Measurements from ENCODE around the gene SLC34A1. TPM values are rescaled to one million over a fixed set of nuclear protein-coding genes. Genes with fewer than 3 reads are reported as not detected.

Gene SLC34A1
- total and polyA plus RNA-seq, 5 donors from 2014 or later, result 0.20 TPM; not detected in 4

GRCh38 chr5:177366528-177367322 is 17.5 kb upstream of the SLC34A1 start:
- Histone ChIP-seq H3K27ac (ENCODE audit: insufficient read depth, low read length, poor library complexity, severe bottlenecking) (no peak overlapping the region), H3K4me3 (ENCODE audit: low read depth, low read length) (no peak overlapping the region), H3K27me3 (ENCODE audit: control insufficient read depth, insufficient read depth, low read length) (no peaks in the 10 kb centered on the region), H3K9me3 (ENCODE audit: control insufficient read depth in 2 of 2, low read length in 2 of 2) (no peaks in the 10 kb centered on the region), H3K36me3 (ENCODE audit: control insufficient read depth, insufficient read depth, low read length) (peaks cover 49% of the 10 kb centered on the region), H3K4me1 (ENCODE audit: control insufficient read depth, insufficient read depth, low read length, poor library complexity, severe bottlenecking) (peaks cover 67% of the 10 kb centered on the region)
- no peak overlapping the region for H3K27ac Mint-ChIP-seq
- DNase-seq (no peak), ATAC-seq (ENCODE audit: low read depth in 2 of 2) (no peak)
- H3K4me1 Mint-ChIP-seq, result peaks cover 5 to 75% (median 32%) of the 10 kb centered on the region in 4 donors
- H3K36me3 Mint-ChIP-seq, result peaks cover 14% of the 10 kb centered on the region
- peak overlapping the region in 1 of 4 donors; percentile 15 for H3K4me3 Mint-ChIP-seq
- no peaks in the 10 kb centered on the region for H3K27me3 Mint-ChIP-seq
- no peaks in the 10 kb centered on the region for H3K9me3 Mint-ChIP-seq

DNA sequence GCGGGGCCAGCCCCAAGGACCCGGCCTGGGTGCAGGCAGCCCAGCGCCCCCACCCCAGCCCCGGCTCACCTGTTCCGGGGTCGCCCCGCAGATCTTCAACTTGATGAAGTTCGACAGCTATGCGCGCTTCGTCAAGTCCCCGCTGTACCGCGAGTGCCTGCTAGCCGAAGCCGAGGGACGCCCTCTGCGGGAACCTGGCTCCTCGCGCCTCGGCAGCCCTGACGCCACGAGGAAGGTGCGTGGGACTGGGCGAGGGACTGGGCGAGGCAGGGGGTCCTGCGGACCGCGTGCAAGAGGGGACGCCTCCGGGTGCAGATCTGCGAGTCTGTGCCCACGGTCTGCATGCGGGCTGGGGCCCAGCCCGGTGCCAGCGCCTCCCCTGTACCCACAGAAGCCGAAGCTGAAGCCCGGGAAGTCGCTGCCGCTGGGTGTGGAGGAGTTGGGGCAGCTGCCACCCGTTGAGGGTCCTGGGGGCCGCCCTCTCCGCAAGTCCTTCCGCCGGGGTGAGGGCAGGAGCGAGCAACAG is 16.8 kb upstream of the SLC34A1 start:
- Mint-ChIP-seq H3K36me3 (peaks cover 14% of the 10 kb centered on the region), H3K4me3 (peak overlapping the region in 1 of 4 donors; percentile 85), H3K4me1 (peaks cover 7 to 75% (median 31%) of the 10 kb centered on the region in 4 donors), H3K9me3 (no peaks in the 10 kb centered on the region), H3K27me3 (no peaks in the 10 kb centered on the region), H3K27ac (no peak overlapping the region)
- Histone ChIP-seq H3K4me1 (ENCODE audit: control insufficient read depth, insufficient read depth, low read length, poor library complexity, severe bottlenecking) (peaks cover 67% of the 10 kb centered on the region), H3K27me3 (ENCODE audit: control insufficient read depth, insufficient read depth, low read length) (no peaks in the 10 kb centered on the region), H3K9me3 (ENCODE audit: control insufficient read depth in 2 of 2, low read length in 2 of 2) (no peaks in the 10 kb centered on the region), H3K27ac (ENCODE audit: insufficient read depth, low read length, poor library complexity, severe bottlenecking) (no peak overlapping the region), H3K4me3 (ENCODE audit: low read depth, low read length) (no peak overlapping the region), H3K36me3 (ENCODE audit: control insufficient read depth, insufficient read depth, low read length) (peaks cover 53% of the 10 kb centered on the region)
- ATAC-seq (ENCODE audit: low read depth in 2 of 2), result no peak
- no peak for DNase-seq

DNA sequence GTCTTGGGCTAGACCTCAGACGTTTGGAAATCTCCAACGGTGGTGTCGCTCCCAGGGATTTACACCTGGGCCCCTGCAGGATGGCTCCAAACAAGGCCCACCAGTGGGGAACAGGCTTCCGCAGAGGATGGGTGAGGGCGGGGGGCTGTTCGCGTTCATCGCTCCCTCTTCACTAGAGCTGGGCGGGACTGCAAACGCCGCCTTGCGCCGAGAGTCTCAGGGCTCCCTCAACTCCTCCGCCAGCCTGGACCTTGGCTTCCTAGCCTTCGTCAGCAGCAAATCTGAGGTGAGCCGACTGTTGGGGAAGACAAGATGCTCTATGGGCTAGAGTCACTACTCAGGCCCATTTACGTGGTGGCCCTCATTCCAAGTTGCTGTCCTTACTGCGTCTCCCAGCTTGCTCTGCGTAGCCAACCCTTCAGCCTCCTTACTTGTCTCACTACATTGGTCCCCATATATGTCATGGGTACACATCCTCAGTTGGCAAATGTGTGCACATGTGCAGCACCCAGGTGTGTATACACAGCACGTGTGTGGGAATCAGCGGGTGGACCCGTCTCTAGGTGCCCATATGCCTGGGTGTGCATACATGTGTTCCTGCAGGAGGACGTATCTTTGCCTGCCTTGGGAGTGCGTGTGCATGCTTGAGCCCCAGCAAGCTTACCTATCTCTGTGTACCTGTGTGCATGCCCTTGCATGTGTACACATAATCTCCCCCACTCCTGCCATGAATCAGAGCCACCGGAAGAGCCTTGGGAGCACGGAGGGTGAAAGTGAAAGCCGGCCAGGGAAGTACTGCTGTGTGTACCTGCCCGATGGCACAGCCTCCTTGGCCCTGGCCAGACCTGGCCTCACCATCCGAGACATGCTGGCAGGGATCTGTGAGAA is 16.0 kb upstream of the SLC34A1 start:
- H3K36me3 Mint-ChIP-seq, result peaks cover 14% of the 10 kb centered on the region

GRCh38 chr5:177368869-177369644 is 15.2 kb upstream of the SLC34A1 start:
- peaks cover 53% of the 10 kb centered on the region for H3K36me3 ChIP-seq (ENCODE audit: control insufficient read depth, insufficient read depth, low read length)
- Mint-ChIP-seq H3K27me3 (no peaks in the 10 kb centered on the region), H3K4me3 (peak overlapping the region; percentile 49 to 70 (median 56)), H3K27ac (peak overlapping the region; percentile 67 to 98 (median 92)), H3K36me3 (peaks cover 14% of the 10 kb centered on the region), H3K4me1 (peaks cover 10 to 76% (median 33%) of the 10 kb centered on the region in 4 donors), H3K9me3 (no peaks in the 10 kb centered on the region)
- H3K27ac ChIP-seq (ENCODE audit: insufficient read depth, low read length, poor library complexity, severe bottlenecking), result no peak overlapping the region
- H3K9me3 ChIP-seq (ENCODE audit: control insufficient read depth in 2 of 2, low read length in 2 of 2), result no peaks in the 10 kb centered on the region
- H3K4me1 ChIP-seq (ENCODE audit: control insufficient read depth, insufficient read depth, low read length, poor library complexity, severe bottlenecking), result peaks cover 67% of the 10 kb centered on the region
- H3K27me3 ChIP-seq (ENCODE audit: control insufficient read depth, insufficient read depth, low read length), result no peaks in the 10 kb centered on the region
- H3K4me3 ChIP-seq (ENCODE audit: low read depth, low read length), result no peak overlapping the region
- DNase-seq, result peak in 1 of 3 donors; percentile 31
- ATAC-seq (ENCODE audit: low read depth in 2 of 2), result no peak

More for the DNA sequence above, 16.0 kb upstream of the SLC34A1 start:
- Histone ChIP-seq H3K27me3 (ENCODE audit: control insufficient read depth, insufficient read depth, low read length) (no peaks in the 10 kb centered on the region), H3K27ac (ENCODE audit: insufficient read depth, low read length, poor library complexity, severe bottlenecking) (no peak overlapping the region), H3K4me3 (ENCODE audit: low read depth, low read length) (no peak overlapping the region), H3K36me3 (ENCODE audit: control insufficient read depth, insufficient read depth, low read length) (peaks cover 53% of the 10 kb centered on the region), H3K4me1 (ENCODE audit: control insufficient read depth, insufficient read depth, low read length, poor library complexity, severe bottlenecking) (peaks cover 67% of the 10 kb centered on the region), H3K9me3 (ENCODE audit: control insufficient read depth in 2 of 2, low read length in 2 of 2) (no peaks in the 10 kb centered on the region)
- Mint-ChIP-seq H3K4me1 (peaks cover 10 to 76% (median 31%) of the 10 kb centered on the region in 4 donors), H3K4me3 (peak overlapping the region in 2 of 4 donors; percentile 36 to 85), H3K27ac (peak overlapping the region in 1 of 3 donors; percentile 92), H3K27me3 (no peaks in the 10 kb centered on the region), H3K9me3 (no peaks in the 10 kb centered on the region)
- ATAC-seq (ENCODE audit: low read depth in 2 of 2) (no peak), DNase-seq (no peak)

- Mint-ChIP-seq H3K27ac (peak overlapping the region; percentile 67 to 98 (median 92)), H3K9me3 (no peaks in the 10 kb centered on the region), H3K27me3 (no peaks in the 10 kb centered on the region), H3K4me3 (peak overlapping the region in 3 of 4 donors; percentile 50 to 78 (median 61)), H3K36me3 (peaks cover 14% of the 10 kb centered on the region), H3K4me1 (peaks cover 10 to 76% (median 31%) of the 10 kb centered on the region in 4 donors)
- Histone ChIP-seq H3K9me3 (ENCODE audit: control insufficient read depth in 2 of 2, low read length in 2 of 2) (no peaks in the 10 kb centered on the region), H3K4me1 (ENCODE audit: control insufficient read depth, insufficient read depth, low read length, poor library complexity, severe bottlenecking) (peaks cover 64% of the 10 kb centered on the region), H3K27me3 (ENCODE audit: control insufficient read depth, insufficient read depth, low read length) (no peaks in the 10 kb centered on the region), H3K4me3 (ENCODE audit: low read depth, low read length) (no peak overlapping the region), H3K36me3 (ENCODE audit: control insufficient read depth, insufficient read depth, low read length) (peaks cover 51% of the 10 kb centered on the region), H3K27ac (ENCODE audit: insufficient read depth, low read length, poor library complexity, severe bottlenecking) (peak overlapping the region; percentile 43)
- ATAC-seq (ENCODE audit: low read depth in 2 of 2), result no peak
- DNase-seq, result no peak
These were observed 14.4 kb upstream of the SLC34A1 start for GRCh38 chr5:177369645-177370440.

DNA sequence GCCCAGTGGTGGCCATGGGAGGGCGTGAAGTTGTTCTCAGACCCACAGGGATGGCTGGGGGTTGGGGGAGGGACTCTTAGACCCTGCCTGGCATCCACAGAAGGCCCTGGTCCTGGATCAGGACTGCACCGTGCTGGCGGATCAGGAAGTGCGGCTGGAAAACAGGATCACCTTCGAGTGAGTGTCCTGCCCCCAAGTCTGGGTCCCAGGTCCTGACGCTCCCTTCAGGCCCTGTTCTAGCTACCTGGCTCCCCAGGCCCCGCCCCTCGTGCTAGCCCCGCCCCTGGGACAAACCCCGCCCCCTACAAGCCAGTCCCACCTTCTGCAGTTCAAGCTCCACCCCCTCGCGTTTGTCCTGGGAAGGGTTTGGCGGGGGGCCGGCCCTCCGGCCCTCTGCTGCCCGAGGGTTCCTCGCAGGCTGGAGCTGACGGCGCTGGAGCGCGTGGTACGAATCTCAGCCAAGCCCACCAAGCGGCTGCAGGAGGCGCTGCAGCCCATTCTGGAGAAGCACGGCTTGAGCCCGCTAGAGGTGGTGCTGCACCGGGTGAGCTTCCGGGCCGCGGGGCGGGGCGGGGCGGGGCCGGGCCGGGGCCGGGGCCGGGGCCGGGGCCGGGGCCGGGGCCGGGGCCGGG is 13.6 kb upstream of the SLC34A1 start:
- H3K36me3 Mint-ChIP-seq, result peaks cover 14% of the 10 kb centered on the region
- H3K4me1 ChIP-seq (ENCODE audit: control insufficient read depth, insufficient read depth, low read length, poor library complexity, severe bottlenecking), result peaks cover 60% of the 10 kb centered on the region
- peak overlapping the region; percentile 20 to 51 (median 43) for H3K27ac Mint-ChIP-seq
- H3K27ac ChIP-seq (ENCODE audit: insufficient read depth, low read length, poor library complexity, severe bottlenecking), result peak overlapping the region; percentile 43
- no peaks in the 10 kb centered on the region for H3K9me3 Mint-ChIP-seq
- H3K4me1 Mint-ChIP-seq, result peaks cover 10 to 82% (median 31%) of the 10 kb centered on the region in 4 donors
- no peak overlapping the region for H3K4me3 ChIP-seq (ENCODE audit: low read depth, low read length)
- ATAC-seq (ENCODE audit: low read depth in 2 of 2) (peak; percentile 38 to 79), DNase-seq (peak in 1 of 3 donors; percentile 58)
- peaks cover 48% of the 10 kb centered on the region for H3K36me3 ChIP-seq (ENCODE audit: control insufficient read depth, insufficient read depth, low read length)
- no peaks in the 10 kb centered on the region for H3K9me3 ChIP-seq (ENCODE audit: control insufficient read depth in 2 of 2, low read length in 2 of 2)
- H3K27me3 ChIP-seq (ENCODE audit: control insufficient read depth, insufficient read depth, low read length), result no peaks in the 10 kb centered on the region
- H3K27me3 Mint-ChIP-seq, result no peaks in the 10 kb centered on the region
- H3K4me3 Mint-ChIP-seq, result peak overlapping the region in 2 of 4 donors; percentile 46 to 78
